HepG2 (cell line): ENCODE data around the gene ST7L.
"Not testable (repeated sequence)": the region's sequence is repeated elsewhere in the genome, so short reads cannot be mapped to it uniquely, and the experiment has no call there.

Experiments
- SIN3A ChIP-seq: IDR thresholded peaks from 2 replicates; pipeline ENCODE4 v1.6.1; 2011; ENCODE audit warnings: low read depth, mild to moderate bottlenecking, control low read depth, low read length, borderline replicate concordance
- SRF ChIP-seq: IDR thresholded peaks from 2 replicates; pipeline ENCODE4 v1.6.1; 2011; ENCODE audit warnings: mild to moderate bottlenecking, low read depth, low read length, moderate library complexity
- YEATS4 ChIP-seq: sonication (generic); formaldehyde crosslinking; IDR thresholded peaks from 2 replicates; pipeline ENCODE4 v1.4.0; 2020; ENCODE audit warnings: missing genetic modification reagents, borderline replicate concordance
- ZNF282 ChIP-seq: fragments of 450-650 bp; IDR thresholded peaks from 2 replicates; pipeline ENCODE4 v1.6.1; 2018; ENCODE audit not compliant: partially characterized antibody
- TF ChIP-seq, protein P1 (sequence below), 2 experiments: sonication (generic) in 1 of 2; formaldehyde crosslinking in 1 of 2; IDR thresholded peaks; 2 replicates each; pipeline versions ENCODE4 v1.5.1 to v1.6.1; 2011 to 2020; ENCODE audit warnings: borderline replicate concordance in 1 of 2, low read depth in 1 of 2, low read length in 1 of 2, mild to moderate bottlenecking in 1 of 2, missing genetic modification reagents in 1 of 2, moderate library complexity in 1 of 2
- TF ChIP-seq, protein P2 (sequence below): sonication (generic); formaldehyde crosslinking; IDR thresholded peaks from 2 replicates; pipeline ENCODE4 v1.4.0; 2020; ENCODE audit warnings: missing genetic modification reagents, borderline replicate concordance
- TF ChIP-seq, protein P3 (sequence below), 2 experiments: IDR thresholded peaks; 2 replicates each; pipeline ENCODE4 v1.6.1; 2011 to 2012; ENCODE audit warnings: low read length in 2 of 2, borderline replicate concordance in 1 of 2, low read depth in 1 of 2, mild to moderate bottlenecking in 1 of 2, moderate library complexity in 1 of 2
- TF ChIP-seq, protein P4 (sequence below): sonication (generic); formaldehyde crosslinking; IDR thresholded peaks from 2 replicates; pipeline ENCODE4 v1.5.1; 2020; ENCODE audit warnings: missing genetic modification reagents, mild to moderate bottlenecking, borderline replicate concordance
- TF ChIP-seq, protein P5 (sequence below): sonication (generic); formaldehyde crosslinking; IDR thresholded peaks from 2 replicates; pipeline ENCODE4 v1.5.0; 2020; ENCODE audit warnings: mild to moderate bottlenecking, missing genetic modification reagents, moderate library complexity
- TF ChIP-seq, protein P6 (sequence below), 2 experiments: sonication (generic) in 1 of 2; formaldehyde crosslinking in 1 of 2; IDR thresholded peaks; 2 replicates each; pipeline versions ENCODE4 v1.4.0 to v1.6.1; 2018 to 2020; ENCODE audit warnings: missing genetic modification reagents in 2 of 2, borderline replicate concordance in 1 of 2, low read depth in 1 of 2, mild to moderate bottlenecking in 1 of 2, missing biosample characterization in 1 of 2
- TF ChIP-seq, protein P7 (sequence below): sonication (generic); formaldehyde crosslinking; IDR thresholded peaks from 2 replicates; pipeline ENCODE4 v1.4.0; 2020; ENCODE audit warnings: missing genetic modification reagents

DNA sequence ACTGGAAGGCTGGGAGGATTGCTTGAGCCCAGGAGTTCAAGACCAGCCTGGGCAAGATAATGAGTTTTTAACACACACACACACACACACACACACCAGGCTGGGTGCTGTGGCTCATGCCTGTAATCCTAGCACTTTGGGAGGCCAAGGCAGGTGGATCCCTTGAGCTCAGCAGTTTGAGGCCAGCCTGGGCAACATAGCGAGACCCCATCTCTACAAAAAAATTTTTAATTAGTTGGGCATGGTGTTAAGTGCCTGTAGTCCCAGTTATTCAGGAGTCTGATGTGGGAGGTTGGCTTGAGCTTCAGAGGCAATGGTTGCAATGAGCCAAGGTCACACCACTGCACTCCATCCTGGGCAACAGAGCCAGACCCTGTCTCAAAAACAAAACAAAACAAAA, 132.9 kb downstream of the ST7L start:
- TF ChIP-seq, protein P1, sequence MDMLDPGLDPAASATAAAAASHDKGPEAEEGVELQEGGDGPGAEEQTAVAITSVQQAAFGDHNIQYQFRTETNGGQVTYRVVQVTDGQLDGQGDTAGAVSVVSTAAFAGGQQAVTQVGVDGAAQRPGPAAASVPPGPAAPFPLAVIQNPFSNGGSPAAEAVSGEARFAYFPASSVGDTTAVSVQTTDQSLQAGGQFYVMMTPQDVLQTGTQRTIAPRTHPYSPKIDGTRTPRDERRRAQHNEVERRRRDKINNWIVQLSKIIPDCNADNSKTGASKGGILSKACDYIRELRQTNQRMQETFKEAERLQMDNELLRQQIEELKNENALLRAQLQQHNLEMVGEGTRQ (IDR thresholded peaks at IDR 0.05; ENCODE audit: low read depth, low read length), result not testable (repeated sequence)
- TF ChIP-seq, protein P1 (CRISPR knock-in tag; IDR thresholded peaks at IDR 0.05; ENCODE audit: borderline replicate concordance), result not testable (repeated sequence)
- TF ChIP-seq, protein P2, sequence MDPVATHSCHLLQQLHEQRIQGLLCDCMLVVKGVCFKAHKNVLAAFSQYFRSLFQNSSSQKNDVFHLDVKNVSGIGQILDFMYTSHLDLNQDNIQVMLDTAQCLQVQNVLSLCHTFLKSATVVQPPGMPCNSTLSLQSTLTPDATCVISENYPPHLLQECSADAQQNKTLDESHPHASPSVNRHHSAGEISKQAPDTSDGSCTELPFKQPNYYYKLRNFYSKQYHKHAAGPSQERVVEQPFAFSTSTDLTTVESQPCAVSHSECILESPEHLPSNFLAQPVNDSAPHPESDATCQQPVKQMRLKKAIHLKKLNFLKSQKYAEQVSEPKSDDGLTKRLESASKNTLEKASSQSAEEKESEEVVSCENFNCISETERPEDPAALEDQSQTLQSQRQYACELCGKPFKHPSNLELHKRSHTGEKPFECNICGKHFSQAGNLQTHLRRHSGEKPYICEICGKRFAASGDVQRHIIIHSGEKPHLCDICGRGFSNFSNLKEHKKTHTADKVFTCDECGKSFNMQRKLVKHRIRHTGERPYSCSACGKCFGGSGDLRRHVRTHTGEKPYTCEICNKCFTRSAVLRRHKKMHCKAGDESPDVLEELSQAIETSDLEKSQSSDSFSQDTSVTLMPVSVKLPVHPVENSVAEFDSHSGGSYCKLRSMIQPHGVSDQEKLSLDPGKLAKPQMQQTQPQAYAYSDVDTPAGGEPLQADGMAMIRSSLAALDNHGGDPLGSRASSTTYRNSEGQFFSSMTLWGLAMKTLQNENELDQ, result not testable (repeated sequence)
- not testable (repeated sequence) for TF ChIP-seq SRF, SIN3A, ZNF282, YEATS4
- TF ChIP-seq, protein P3, sequence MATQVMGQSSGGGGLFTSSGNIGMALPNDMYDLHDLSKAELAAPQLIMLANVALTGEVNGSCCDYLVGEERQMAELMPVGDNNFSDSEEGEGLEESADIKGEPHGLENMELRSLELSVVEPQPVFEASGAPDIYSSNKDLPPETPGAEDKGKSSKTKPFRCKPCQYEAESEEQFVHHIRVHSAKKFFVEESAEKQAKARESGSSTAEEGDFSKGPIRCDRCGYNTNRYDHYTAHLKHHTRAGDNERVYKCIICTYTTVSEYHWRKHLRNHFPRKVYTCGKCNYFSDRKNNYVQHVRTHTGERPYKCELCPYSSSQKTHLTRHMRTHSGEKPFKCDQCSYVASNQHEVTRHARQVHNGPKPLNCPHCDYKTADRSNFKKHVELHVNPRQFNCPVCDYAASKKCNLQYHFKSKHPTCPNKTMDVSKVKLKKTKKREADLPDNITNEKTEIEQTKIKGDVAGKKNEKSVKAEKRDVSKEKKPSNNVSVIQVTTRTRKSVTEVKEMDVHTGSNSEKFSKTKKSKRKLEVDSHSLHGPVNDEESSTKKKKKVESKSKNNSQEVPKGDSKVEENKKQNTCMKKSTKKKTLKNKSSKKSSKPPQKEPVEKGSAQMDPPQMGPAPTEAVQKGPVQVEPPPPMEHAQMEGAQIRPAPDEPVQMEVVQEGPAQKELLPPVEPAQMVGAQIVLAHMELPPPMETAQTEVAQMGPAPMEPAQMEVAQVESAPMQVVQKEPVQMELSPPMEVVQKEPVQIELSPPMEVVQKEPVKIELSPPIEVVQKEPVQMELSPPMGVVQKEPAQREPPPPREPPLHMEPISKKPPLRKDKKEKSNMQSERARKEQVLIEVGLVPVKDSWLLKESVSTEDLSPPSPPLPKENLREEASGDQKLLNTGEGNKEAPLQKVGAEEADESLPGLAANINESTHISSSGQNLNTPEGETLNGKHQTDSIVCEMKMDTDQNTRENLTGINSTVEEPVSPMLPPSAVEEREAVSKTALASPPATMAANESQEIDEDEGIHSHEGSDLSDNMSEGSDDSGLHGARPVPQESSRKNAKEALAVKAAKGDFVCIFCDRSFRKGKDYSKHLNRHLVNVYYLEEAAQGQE (IDR thresholded peaks at IDR 0.05; ENCODE audit: borderline replicate concordance in 1 of 2, low read depth in 1 of 2, low read length in 2 of 2), result not testable (repeated sequence)
- TF ChIP-seq, protein P4, sequence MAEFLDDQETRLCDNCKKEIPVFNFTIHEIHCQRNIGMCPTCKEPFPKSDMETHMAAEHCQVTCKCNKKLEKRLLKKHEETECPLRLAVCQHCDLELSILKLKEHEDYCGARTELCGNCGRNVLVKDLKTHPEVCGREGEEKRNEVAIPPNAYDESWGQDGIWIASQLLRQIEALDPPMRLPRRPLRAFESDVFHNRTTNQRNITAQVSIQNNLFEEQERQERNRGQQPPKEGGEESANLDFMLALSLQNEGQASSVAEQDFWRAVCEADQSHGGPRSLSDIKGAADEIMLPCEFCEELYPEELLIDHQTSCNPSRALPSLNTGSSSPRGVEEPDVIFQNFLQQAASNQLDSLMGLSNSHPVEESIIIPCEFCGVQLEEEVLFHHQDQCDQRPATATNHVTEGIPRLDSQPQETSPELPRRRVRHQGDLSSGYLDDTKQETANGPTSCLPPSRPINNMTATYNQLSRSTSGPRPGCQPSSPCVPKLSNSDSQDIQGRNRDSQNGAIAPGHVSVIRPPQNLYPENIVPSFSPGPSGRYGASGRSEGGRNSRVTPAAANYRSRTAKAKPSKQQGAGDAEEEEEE (CRISPR knock-in tag), result not testable (repeated sequence)
- TF ChIP-seq, protein P5, sequence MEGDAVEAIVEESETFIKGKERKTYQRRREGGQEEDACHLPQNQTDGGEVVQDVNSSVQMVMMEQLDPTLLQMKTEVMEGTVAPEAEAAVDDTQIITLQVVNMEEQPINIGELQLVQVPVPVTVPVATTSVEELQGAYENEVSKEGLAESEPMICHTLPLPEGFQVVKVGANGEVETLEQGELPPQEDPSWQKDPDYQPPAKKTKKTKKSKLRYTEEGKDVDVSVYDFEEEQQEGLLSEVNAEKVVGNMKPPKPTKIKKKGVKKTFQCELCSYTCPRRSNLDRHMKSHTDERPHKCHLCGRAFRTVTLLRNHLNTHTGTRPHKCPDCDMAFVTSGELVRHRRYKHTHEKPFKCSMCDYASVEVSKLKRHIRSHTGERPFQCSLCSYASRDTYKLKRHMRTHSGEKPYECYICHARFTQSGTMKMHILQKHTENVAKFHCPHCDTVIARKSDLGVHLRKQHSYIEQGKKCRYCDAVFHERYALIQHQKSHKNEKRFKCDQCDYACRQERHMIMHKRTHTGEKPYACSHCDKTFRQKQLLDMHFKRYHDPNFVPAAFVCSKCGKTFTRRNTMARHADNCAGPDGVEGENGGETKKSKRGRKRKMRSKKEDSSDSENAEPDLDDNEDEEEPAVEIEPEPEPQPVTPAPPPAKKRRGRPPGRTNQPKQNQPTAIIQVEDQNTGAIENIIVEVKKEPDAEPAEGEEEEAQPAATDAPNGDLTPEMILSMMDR (CRISPR knock-in tag), result not testable (repeated sequence)
- TF ChIP-seq, protein P6, sequence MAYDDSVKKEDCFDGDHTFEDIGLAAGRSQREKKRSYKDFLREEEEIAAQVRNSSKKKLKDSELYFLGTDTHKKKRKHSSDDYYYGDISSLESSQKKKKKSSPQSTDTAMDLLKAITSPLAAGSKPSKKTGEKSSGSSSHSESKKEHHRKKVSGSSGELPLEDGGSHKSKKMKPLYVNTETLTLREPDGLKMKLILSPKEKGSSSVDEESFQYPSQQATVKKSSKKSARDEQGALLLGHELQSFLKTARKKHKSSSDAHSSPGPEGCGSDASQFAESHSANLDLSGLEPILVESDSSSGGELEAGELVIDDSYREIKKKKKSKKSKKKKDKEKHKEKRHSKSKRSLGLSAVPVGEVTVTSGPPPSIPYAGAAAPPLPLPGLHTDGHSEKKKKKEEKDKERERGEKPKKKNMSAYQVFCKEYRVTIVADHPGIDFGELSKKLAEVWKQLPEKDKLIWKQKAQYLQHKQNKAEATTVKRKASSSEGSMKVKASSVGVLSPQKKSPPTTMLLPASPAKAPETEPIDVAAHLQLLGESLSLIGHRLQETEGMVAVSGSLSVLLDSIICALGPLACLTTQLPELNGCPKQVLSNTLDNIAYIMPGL (CRISPR knock-in tag; IDR thresholded peaks at IDR 0.05; ENCODE audit: borderline replicate concordance in 1 of 2, low read depth in 1 of 2), result not testable (repeated sequence)
- TF ChIP-seq, protein P7, sequence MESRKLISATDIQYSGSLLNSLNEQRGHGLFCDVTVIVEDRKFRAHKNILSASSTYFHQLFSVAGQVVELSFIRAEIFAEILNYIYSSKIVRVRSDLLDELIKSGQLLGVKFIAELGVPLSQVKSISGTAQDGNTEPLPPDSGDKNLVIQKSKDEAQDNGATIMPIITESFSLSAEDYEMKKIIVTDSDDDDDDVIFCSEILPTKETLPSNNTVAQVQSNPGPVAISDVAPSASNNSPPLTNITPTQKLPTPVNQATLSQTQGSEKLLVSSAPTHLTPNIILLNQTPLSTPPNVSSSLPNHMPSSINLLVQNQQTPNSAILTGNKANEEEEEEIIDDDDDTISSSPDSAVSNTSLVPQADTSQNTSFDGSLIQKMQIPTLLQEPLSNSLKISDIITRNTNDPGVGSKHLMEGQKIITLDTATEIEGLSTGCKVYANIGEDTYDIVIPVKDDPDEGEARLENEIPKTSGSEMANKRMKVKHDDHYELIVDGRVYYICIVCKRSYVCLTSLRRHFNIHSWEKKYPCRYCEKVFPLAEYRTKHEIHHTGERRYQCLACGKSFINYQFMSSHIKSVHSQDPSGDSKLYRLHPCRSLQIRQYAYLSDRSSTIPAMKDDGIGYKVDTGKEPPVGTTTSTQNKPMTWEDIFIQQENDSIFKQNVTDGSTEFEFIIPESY (CRISPR knock-in tag), result not testable (repeated sequence)
